GM23338 (cell line): ENCODE measurements around the gene PRPF4.

ENCODE experiments used
- CTCF ChIP-seq, 2 experiments: fragments of 200-600 bp in 1 of 2; sonication (generic) in 1 of 2; conservative IDR thresholded peaks; 2 replicates each; pipeline versions ENCODE4 v1.5.1 to v1.6.1; 2016 to 2017; ENCODE audit warnings: antibody characterized with exemption in 2 of 2, low read depth in 2 of 2, mild to moderate bottlenecking in 2 of 2, moderate library complexity in 1 of 2
- POLR2AphosphoS5 ChIP-seq: IDR thresholded peaks from 2 replicates; pipeline ENCODE4 v1.6.1; 2016; ENCODE audit warnings: antibody characterized with exemption, low read depth
- REST ChIP-seq: IDR thresholded peaks from one replicate; pipeline ENCODE4 v1.6.1; 2018; ENCODE audit warnings: antibody characterized with exemption; ENCODE audit not compliant: unreplicated experiment
- ZNF331 ChIP-seq: fragments of 250-450 bp; sonication (Bioruptor Pico); IDR thresholded peaks from 2 replicates; pipeline ENCODE4 v1.5.0; 2020; ENCODE audit warnings: low read depth, mild to moderate bottlenecking, moderate library complexity

DNA sequence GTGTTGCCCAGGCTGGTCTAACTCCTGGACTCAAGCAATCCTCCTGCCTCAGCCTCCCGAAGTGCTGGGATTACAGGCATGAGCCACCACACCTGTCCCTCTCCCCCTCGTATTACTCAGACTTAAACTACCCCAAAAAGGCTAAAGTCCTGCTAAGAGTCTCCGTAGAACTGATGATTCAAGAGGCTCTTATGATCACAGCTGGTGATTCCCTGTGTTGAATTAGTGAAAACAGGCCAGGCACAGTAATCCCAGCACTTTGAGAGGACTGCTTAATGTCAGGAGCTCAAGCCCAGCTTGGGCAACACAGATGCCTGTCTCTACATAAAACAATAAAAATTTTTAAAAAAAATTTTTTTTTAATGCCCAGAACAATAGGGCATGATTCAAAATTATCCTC, 9.3 kb upstream of the PRPF4 start:
- no peak for TF ChIP-seq CTCF (conservative IDR thresholded peaks at IDR 0.05; ENCODE audit: low read depth in 2 of 2)
- no peak for TF ChIP-seq POLR2AphosphoS5
- TF ChIP-seq REST = no peak
- TF ChIP-seq ZNF331 (CRISPR knock-in tag) = no peak
